Glomerular visceral epithelial cell (primary cell): Measurements from ENCODE around the gene ARHGDIG.

ENCODE experiments used
- DNase-seq: peaks from one replicate; pipeline ENCODE4 v3.0.0-alpha.2; 2016; ENCODE audit errors: extremely low spot score

ARHGDIG gene

GRCh38 chr16:297832-298231 lies 17.4 kb downstream of the ARHGDIG start:
- no peak for DNase-seq

GRCh38 chr16:301235-301634 lies 20.8 kb downstream of the ARHGDIG start:
- DNase-seq, result no peak

- DNase-seq, result no peak
These were observed 21.6 kb downstream of the ARHGDIG start for GRCh38 chr16:301950-302349.

GRCh38 chr16:303760-304505 lies 23.5 kb downstream of the ARHGDIG start:
- DNase-seq, result no peak

- DNase-seq, result no peak
These were observed 25.7 kb downstream of the ARHGDIG start for GRCh38 chr16:305916-306626.

- no peak for DNase-seq
These were observed 26.6 kb downstream of the ARHGDIG start for GRCh38 chr16:306911-307370.

GRCh38 chr16:307691-308312 lies 27.4 kb downstream of the ARHGDIG start:
- DNase-seq, result no peak

- no peak for DNase-seq
These were observed 29.1 kb downstream of the ARHGDIG start for GRCh38 chr16:309476-309875.

GRCh38 chr16:311725-312124 lies 31.3 kb downstream of the ARHGDIG start:
- DNase-seq, result no peak

- no peak for DNase-seq
These were observed 34.0 kb downstream of the ARHGDIG start for GRCh38 chr16:314351-314750.

- no peak for DNase-seq
These were observed 34.5 kb downstream of the ARHGDIG start for GRCh38 chr16:314795-315299.

GRCh38 chr16:316741-317464 lies 36.5 kb downstream of the ARHGDIG start:
- DNase-seq, result no peak

- no peak for DNase-seq
These were observed 37.2 kb downstream of the ARHGDIG start for GRCh38 chr16:317583-317982.

- DNase-seq, result no peak
These were observed 38.2 kb downstream of the ARHGDIG start for GRCh38 chr16:318628-319027.

- DNase-seq, result no peak
These were observed 39.8 kb downstream of the ARHGDIG start for GRCh38 chr16:320206-320605.

GRCh38 chr16:321532-321931 lies 41.1 kb downstream of the ARHGDIG start:
- no peak for DNase-seq

GRCh38 chr16:322476-323143 lies 42.2 kb downstream of the ARHGDIG start:
- no peak for DNase-seq

- DNase-seq, result no peak
These were observed 43.7 kb downstream of the ARHGDIG start for GRCh38 chr16:324201-324450.

GRCh38 chr16:324451-325334 lies 44.3 kb downstream of the ARHGDIG start:
- DNase-seq, result no peak

GRCh38 chr16:325375-326145 lies 45.2 kb downstream of the ARHGDIG start:
- no peak for DNase-seq
